Suppressor macrophage treated with lipopolysaccharide for 1 hour (primary cell): ENCODE measurements around the gene CIDEB.

Experiments
- DNase-seq, 3 donors: peaks; one replicate each; pipeline ENCODE4 v3.0.0-alpha.2; 2020 to 2022

Gene CIDEB

DNA sequence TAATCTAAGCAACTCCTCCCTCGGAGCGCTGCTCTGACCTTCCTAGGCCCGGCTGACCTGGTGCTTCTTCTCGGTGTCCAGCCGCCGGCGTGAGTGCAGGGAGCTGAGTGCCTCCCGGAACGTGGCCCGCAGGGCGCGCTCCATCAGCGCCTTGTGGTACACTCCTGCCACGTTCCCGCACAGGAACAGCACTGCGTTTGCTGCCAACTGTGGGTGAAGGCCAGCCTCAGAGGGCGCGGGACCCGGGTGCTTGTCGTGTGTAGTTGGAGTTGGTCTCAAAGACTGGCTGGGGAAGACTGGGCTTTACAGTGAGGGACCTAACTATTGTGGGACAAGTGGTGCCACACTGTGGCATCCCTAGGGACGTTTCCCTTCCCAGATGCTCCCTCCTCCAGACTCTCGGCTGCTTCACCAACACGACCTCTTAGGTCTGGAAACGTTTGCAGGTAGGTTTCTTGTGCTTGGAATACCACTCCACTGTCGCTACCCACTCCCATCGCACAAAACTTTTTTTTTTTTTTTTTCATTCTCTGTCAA lies 24.0 kb upstream of the CIDEB start:
- no peak for DNase-seq

DNA sequence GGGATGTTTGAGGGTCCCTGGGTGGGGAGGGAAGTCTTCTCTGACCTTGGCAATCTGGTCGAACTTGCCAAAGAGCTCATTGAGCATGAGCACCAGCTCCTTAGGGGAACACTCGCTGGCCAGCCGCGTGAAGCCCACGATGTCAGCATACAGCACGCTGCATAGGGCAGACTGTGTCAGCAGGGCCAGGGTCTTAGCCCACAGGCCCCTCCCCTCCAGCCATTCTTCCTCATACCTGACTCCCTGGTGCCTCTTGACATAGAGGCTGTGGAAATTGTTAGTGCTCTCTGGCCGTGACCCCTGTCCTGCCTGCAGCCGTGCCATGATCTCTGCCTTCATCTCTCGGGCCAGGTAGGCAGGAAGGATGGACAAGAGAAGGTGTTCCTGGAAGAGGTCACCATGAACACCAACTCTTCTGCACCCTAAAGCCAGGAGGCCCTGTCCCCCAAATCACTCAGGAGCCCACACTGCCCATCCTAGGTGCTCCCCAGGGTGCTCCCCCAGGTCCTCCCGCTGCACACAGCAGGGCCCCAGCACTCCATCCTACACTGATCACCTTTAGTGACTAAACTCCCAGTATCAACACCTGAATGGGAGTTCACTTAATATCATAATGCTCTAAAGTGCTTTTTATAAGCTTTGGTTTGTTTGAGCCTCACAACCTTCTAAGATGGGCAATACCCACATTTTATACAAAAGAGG lies 23.3 kb upstream of the CIDEB start:
- DNase-seq: no peak

DNA sequence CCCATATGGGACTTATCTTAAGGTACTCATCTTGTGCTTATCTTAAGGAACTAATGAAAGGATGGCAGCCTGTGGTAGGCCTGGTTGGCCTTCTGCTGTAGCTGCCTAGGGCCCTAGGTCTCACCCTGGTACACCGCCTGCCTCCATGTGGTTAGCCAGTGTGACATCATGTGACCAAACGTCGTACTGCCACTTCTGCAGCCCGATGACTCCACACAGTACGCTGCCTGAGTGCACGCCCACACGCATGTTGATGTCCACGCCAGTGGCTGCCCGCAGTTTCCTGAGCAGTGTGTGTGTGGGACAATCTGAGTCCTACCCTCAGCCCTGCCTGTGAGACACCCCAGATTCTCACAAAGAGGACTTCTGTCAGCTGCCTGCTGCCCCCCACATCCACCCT lies 22.0 kb upstream of the CIDEB start:
- DNase-seq: peak; percentile 89 to 97 (median 95)

DNA sequence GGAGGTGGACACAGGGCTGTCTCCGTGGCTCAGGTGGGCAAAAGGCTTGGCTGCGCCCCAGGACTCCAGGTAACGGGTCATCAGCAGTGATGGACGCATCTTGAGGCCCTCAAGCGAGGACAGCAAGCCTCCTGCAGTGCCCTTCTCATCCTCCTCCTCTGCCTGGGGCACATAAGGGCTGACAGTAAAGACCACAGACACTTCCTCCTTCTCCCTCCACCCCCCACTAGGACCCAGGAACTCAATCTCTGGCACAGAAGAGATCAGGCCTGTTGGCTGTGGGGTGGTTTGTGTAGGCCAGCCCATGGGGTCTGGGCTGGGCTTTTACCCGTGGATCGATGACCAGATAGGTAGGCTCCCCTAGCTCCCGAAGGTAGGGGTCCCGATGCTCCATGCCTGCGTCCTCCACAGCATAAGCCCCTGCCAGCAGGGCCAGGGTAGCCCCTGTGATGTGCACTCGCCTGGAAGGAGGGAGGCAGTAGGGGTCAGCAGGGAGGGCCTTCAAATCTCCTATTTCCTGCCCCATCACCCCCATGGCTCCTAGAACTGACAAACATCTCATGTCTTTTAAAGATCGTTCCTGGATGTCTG lies 21.4 kb upstream of the CIDEB start:
- no peak for DNase-seq

- DNase-seq: peak in 2 of 3 donors; percentile 35 to 36
Measured at GRCh38 chr14:24327914-24328313, 20.1 kb upstream of the CIDEB start.

DNA sequence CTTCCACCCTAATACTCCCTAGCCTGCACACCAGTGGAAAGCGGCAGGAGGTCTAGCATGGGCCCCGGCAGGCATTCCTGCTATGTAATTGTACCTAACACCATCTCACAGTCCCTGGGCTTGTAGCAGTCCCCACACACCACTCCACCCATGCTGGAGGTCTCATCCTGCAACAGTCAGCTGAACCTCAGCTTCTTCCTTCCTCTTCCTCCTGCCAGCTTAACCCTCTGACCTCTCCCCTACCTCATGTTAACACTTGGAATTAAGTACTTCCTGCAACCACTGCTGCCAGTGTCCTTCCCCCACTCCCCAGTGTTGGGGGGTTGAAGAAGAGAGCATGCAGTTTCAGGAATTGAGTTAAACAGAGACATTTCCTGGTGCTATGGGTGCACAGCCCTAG lies 19.5 kb upstream of the CIDEB start:
- peak; percentile 24 to 51 (median 37) for DNase-seq

GRCh38 chr14:24325963-24326362 lies 18.2 kb upstream of the CIDEB start:
- DNase-seq: no peak

- no peak for DNase-seq
Measured at GRCh38 chr14:24325041-24325530, 17.3 kb upstream of the CIDEB start.

- no peak for DNase-seq
Measured at GRCh38 chr14:24324024-24324423, 16.2 kb upstream of the CIDEB start.

GRCh38 chr14:24323341-24323740 lies 15.6 kb upstream of the CIDEB start:
- DNase-seq: no peak

DNA sequence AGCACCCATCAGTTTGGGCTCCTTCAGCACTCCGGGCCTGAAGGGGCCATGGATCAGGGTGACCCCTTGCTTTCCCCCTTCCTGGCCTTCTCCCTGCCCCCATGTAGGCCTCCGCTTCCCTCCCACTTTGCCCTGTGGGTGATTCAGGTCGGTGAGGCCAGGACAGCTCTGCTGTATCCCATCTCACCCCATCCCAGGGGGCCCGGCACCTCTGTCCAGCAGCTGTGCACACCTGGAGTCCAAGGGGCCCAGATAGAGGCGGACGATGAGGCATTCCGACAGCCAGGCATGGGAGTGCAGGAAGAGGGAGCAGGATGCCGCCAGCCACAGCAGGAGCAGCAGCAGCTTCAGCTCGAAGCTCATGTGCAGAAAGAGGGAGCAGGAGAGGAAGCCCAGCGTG lies 14.9 kb upstream of the CIDEB start:
- DNase-seq: no peak

DNA sequence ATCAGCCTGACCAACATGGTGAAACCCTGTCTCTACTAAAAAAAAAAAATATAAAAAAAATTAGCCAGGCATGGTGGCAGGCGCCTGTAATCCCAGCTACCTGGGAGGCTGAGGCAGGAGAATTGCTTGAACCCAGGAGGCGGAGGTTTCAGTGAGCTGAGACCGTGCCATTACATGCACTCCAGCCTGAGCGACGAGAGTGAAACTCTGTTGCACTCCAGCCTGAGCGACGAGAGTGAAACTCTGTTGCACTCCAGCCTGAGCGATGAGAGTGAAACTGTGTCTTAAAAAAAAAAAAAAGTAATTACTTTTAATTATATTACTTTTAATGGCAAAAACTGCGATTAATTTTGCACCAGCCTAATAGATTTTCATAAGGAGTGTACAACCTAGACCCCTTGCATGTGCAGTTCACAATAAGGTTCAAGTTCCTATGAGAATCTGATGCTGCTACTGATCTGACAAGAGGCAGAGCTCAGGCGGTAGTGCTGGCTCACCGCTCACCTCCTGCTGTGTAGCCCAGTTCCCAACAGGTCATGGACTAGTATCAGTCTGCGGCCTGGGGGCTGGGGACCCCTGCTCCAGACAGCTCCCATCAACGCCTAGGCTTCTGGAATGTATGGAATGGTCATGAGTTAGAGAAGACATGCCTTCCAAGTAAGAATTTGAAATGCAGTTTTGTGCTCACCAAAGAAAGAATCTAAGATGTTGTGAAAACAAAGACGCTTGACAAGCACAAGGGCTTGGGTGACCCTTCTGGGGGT lies 13.6 kb upstream of the CIDEB start:
- DNase-seq: no peak

- peak; percentile 38 to 70 (median 54) for DNase-seq
Measured at GRCh38 chr14:24317141-24317928, 9.6 kb upstream of the CIDEB start.

DNA sequence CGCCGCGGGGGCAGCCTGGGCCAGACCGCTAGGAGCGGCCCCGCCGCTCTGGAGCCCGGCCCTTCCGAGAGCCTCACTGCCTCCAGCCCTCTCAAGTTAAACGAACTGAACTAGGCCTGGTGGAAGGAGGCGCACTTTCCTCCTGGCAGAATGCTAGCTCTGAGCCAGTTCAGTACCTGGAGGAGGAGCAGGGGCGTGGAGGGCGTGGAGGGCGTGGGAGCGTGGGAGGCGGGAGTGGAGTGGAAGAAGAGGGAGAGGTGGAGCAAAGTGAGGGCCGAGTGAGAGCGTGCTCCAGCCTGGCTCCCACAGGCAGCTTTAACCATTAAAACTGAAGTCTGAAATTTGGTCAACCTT lies 8.8 kb upstream of the CIDEB start:
- DNase-seq: no peak

DNA sequence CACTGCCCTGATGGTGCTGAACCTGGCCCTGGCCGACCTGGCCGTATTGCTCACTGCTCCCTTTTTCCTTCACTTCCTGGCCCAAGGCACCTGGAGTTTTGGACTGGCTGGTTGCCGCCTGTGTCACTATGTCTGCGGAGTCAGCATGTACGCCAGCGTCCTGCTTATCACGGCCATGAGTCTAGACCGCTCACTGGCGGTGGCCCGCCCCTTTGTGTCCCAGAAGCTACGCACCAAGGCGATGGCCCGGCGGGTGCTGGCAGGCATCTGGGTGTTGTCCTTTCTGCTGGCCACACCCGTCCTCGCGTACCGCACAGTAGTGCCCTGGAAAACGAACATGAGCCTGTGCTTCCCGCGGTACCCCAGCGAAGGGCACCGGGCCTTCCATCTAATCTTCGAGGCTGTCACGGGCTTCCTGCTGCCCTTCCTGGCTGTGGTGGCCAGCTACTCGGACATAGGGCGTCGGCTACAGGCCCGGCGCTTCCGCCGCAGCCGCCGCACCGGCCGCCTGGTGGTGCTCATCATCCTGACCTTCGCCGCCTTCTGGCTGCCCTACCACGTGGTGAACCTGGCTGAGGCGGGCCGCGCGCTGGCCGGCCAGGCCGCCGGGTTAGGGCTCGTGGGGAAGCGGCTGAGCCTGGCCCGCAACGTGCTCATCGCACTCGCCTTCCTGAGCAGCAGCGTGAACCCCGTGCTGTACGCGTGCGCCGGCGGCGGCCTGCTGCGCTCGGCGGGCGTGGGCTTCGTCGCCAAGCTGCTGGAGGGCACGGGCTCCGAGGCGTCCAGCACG lies 8.2 kb upstream of the CIDEB start:
- DNase-seq: no peak

DNA sequence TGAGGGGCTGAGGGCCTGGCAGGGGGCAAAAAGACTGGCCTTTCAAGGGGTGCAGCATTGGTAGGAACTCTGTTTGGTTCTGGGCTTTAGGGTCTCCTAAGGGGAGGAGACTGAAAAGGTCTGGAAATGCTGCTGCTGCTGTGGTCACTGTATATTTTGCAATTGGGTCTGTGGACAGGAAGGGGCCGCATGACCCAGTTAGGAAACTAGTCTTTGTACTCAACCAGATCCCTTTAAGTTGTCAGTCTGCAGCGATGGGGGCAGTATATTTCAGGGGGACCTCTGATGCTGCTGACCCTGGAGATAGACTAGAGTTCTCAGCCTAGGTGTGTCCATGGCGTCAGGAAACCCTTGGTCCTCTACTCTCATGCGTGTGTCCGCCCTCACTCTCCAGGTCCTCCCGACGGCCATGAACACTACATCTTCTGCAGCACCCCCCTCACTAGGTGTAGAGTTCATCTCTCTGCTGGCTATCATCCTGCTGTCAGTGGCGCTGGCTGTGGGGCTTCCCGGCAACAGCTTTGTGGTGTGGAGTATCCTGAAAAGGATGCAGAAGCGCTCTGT lies 7.5 kb upstream of the CIDEB start:
- DNase-seq: no peak

DNA sequence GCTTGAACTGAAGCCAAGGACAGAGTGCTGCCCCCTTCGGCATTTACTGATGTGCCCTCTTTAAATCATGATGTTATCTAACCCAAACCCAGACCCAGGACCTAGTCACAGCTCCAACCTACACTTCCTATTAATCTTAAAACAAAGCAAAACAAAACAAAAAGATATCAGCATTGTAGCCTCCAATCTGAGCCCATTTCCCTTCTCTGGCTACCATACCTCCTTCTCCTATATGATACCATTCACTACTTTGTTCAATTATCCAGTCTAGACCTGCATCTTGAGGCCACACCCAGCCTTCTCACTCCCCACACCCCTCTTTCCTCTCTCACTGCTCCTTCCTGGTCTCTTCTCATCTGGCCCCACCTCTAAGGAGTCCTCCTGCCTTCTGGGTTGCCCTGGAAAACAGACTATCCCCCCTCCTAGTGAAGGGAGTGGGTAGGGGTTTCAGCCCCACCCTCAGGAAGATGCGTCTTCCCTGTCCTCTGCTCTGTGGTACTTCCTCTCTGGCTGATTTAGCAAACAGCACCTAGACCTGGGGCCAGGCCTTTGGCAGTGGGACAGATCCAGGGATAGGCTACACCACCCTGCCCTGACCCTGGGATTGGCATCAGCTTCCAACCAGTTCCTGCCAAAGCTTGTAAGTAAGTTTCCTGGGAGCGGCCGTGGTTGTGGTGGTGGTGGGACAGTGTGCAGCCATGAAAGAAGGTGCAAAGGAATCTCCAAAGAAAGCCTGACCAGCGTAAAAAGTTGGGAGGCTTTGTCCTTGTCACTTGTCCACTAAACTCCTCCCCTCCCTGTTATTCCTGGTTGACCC lies 6.8 kb upstream of the CIDEB start:
- DNase-seq: no peak

- DNase-seq: no peak
Measured at GRCh38 chr14:24313913-24314312, 6.1 kb upstream of the CIDEB start.

GRCh38 chr14:24312736-24313507 lies 5.1 kb upstream of the CIDEB start:
- peak; percentile 77 to 89 (median 84) for DNase-seq
